K562 (cell line): ENCODE data around the gene ZNF490. TPM values are rescaled to one million over a fixed set of nuclear protein-coding genes. Genes with fewer than 3 reads are reported as not detected.
A peak's percentile ranks its signal among the peaks of the same experiment; 100 is the strongest.

Source experiments
- BCOR ChIP-seq: fragments of 450-650 bp; IDR thresholded peaks from 2 replicates; pipeline ENCODE4 v1.6.1; 2016
- BRF1 ChIP-seq: IDR thresholded peaks from 3 replicates; pipeline ENCODE4 v1.6.1; 2011; ENCODE audit warnings: borderline replicate concordance, mild to moderate bottlenecking; ENCODE audit not compliant: insufficient read length; ENCODE audit errors: extremely low read depth
- CBX1 ChIP-seq: sonication (generic); IDR thresholded peaks from 2 replicates; pipeline ENCODE4 v1.6.1; 2016; ENCODE audit warnings: antibody characterized with exemption, low read depth, mild to moderate bottlenecking
- CC2D1A ChIP-seq: fragments of 450-650 bp; IDR thresholded peaks from 2 replicates; pipeline ENCODE4 v1.6.1; 2017; ENCODE audit warnings: mild to moderate bottlenecking
- CCNT2 ChIP-seq: IDR thresholded peaks from 2 replicates; pipeline ENCODE4 v1.6.1; 2011; ENCODE audit warnings: borderline replicate concordance, low read depth, mild to moderate bottlenecking, moderate library complexity, mixed read lengths, low read length; ENCODE audit not compliant: insufficient read length; ENCODE audit errors: extremely low read depth
- DACH1 ChIP-seq: fragments of 450-650 bp; IDR thresholded peaks from 2 replicates; pipeline ENCODE4 v1.6.1; 2018; ENCODE audit not compliant: partially characterized antibody
- FOXP1 ChIP-seq: sonication (generic); formaldehyde crosslinking; IDR thresholded peaks from 2 replicates; pipeline ENCODE4 v1.8.0; 2022; ENCODE audit warnings: mild to moderate bottlenecking, missing genetic modification reagents
- ILK ChIP-seq: fragments of 450-650 bp; IDR thresholded peaks from 2 replicates; pipeline ENCODE4 v1.6.1; 2016; ENCODE audit warnings: missing genetic modification characterization, low read depth, mild to moderate bottlenecking, missing compliant biosample characterization, moderate library complexity, borderline replicate concordance
- LEF1 ChIP-seq: fragments of 450-650 bp; IDR thresholded peaks from 2 replicates; pipeline ENCODE4 v1.6.1; 2016; ENCODE audit warnings: mild to moderate bottlenecking
- MAFF ChIP-seq: IDR thresholded peaks from 2 replicates; pipeline ENCODE4 v1.6.1; 2012; ENCODE audit warnings: low read length, improper control_type of control experiment
- MAZ ChIP-seq, 2 experiments: fragments of 450-650 bp in 1 of 2; sonication (generic) in 1 of 2; formaldehyde crosslinking; IDR thresholded peaks in 1 of 2; conservative IDR thresholded peaks in 1 of 2; 2 replicates each; pipeline versions ENCODE4 v1.4.0 to v1.5.0; 2020; ENCODE audit warnings: mild to moderate bottlenecking in 1 of 2, missing genetic modification reagents in 1 of 2
- NRF1 ChIP-seq, 2 experiments: fragments of 450-650 bp; IDR thresholded peaks in 1 of 2; conservative IDR thresholded peaks in 1 of 2; 2 replicates each; pipeline ENCODE4 v1.6.1; 2014; ENCODE audit warnings: mild to moderate bottlenecking in 2 of 2
- POLR2AphosphoS2 ChIP-seq: IDR thresholded peaks from 2 replicates; pipeline ENCODE4 v1.6.1; 2012; ENCODE audit warnings: low read length, improper control_type of control experiment
- PTRF ChIP-seq: fragments of 450-650 bp; IDR thresholded peaks from 2 replicates; pipeline ENCODE4 v1.6.1; 2016; ENCODE audit warnings: mild to moderate bottlenecking, missing genetic modification characterization, missing compliant biosample characterization
- RBM17 ChIP-seq: fragments of 200-400 bp; formaldehyde crosslinking; IDR thresholded peaks from 2 replicates; pipeline ENCODE4 v1.6.1; 2017; ENCODE audit warnings: low read depth, mild to moderate bottlenecking, low read length, borderline replicate concordance
- RNF2 ChIP-seq: sonication (generic); IDR thresholded peaks from 2 replicates; pipeline ENCODE4 v1.6.1; 2016
- ZBTB8A ChIP-seq: fragments of 450-650 bp; IDR thresholded peaks from 2 replicates; pipeline ENCODE4 v1.6.1; 2018; ENCODE audit warnings: mild to moderate bottlenecking, moderate library complexity; ENCODE audit not compliant: partially characterized antibody
- ZC3H8 ChIP-seq: fragments of 450-650 bp; IDR thresholded peaks from 2 replicates; pipeline ENCODE4 v1.6.1; 2017
- ZNF217 ChIP-seq: sonication (generic); formaldehyde crosslinking; IDR thresholded peaks from 2 replicates; pipeline ENCODE4 v1.8.0; 2022; ENCODE audit warnings: mild to moderate bottlenecking, missing genetic modification reagents
- ZNF354B ChIP-seq: fragments of 250-450 bp; sonication (Bioruptor Pico); IDR thresholded peaks from 2 replicates; pipeline ENCODE4 v1.4.0; 2020
- ZZZ3 ChIP-seq: fragments of 450-650 bp; IDR thresholded peaks from 2 replicates; pipeline ENCODE4 v1.6.1; 2016; ENCODE audit warnings: antibody characterized with exemption, mild to moderate bottlenecking, moderate library complexity
- polyA plus RNA-seq, 8 experiments: library from polyadenylated mRNA; depleted of rRNA in 4 of 8; stranded (reverse) in 5 of 8; unstranded in 3 of 8; fragments of >200 nt; fragmentation: Nextera tagmentation in 2 of 8; fragmentation: Illumina TruSeq in 1 of 8; extraction: Ambion mirVana in 2 of 8; extraction: Trizol in 1 of 8; gene quantifications; 2 replicates each; pipeline versions ENCODE4 v1.2.1 to v1.2.3, GENCODE V29; 2011 to 2014; ENCODE audit warnings: inconsistent platforms in 1 of 8, missing spikeins in 1 of 8
- total RNA-seq, 7 experiments: library from RNA; depleted of rRNA in 6 of 7; stranded (reverse); fragments of >200 nt in 6 of 7; fragmentation: Illumina TruSeq in 2 of 7; extraction: Trizol in 2 of 7; gene quantifications; 2 replicates each; pipeline versions ENCODE4 v1.2.1 to v1.2.3, GENCODE V29; 2011 to 2021; ENCODE audit warnings: low replicate concordance in 1 of 7
- TF ChIP-seq, protein P1 (sequence below): conservative IDR thresholded peaks from 2 replicates; pipeline ENCODE4 v1.6.1; 2011; ENCODE audit warnings: low read depth, mild to moderate bottlenecking, low read length; ENCODE audit not compliant: control insufficient read depth
- TF ChIP-seq, protein P2 (sequence below): fragments of 200-800 bp; sonication (Bioruptor generic); IDR thresholded peaks from 2 replicates; pipeline ENCODE4 v1.6.1; 2017; ENCODE audit warnings: missing genetic modification characterization, missing compliant biosample characterization
- TF ChIP-seq, protein P3 (sequence below): sonication (generic); formaldehyde crosslinking; IDR thresholded peaks from 2 replicates; pipeline ENCODE4 v1.9.0; 2022; ENCODE audit warnings: mild to moderate bottlenecking, missing genetic modification reagents
- TF ChIP-seq, protein P4 (sequence below): sonication (generic); formaldehyde crosslinking; IDR thresholded peaks from 2 replicates; pipeline ENCODE4 v1.9.0; 2022; ENCODE audit warnings: mild to moderate bottlenecking, missing genetic modification reagents
- TF ChIP-seq, protein P5 (sequence below): IDR thresholded peaks from 2 replicates; pipeline ENCODE4 v1.6.1; 2016; ENCODE audit warnings: missing genetic modification characterization, missing compliant biosample characterization

Gene ZNF490
- total and polyA plus RNA-seq, 9 of the 15 experiments (the other 6 are each of a cell fraction or from before 2014, with no cell fraction given), result 0.90 to 8.3 (median 4.4) TPM

DNA sequence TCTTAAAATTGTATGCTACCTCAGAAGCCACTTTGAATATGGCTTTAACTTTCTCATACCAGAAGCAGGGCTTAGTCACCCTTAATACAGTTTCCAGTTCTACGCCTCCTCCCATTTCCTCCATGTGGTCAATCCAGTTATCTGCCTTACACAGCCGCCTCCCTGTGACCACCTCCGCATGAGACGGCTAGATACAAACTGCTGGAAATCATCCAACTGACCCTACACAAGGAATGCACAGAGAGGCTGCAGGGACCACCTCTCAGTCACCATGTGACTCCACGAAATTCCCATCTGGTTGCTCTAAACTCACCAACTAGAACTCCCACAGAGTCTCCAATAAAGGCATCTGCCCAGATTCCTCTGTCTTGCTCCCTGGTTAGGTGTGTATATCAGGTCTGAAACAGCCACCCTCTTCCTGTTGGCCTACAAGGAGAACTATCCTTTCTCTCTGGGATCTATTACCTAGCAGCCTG is 66.2 kb downstream of the ZNF490 start (continued):
- TF ChIP-seq ILK (no peak), BCOR (peak; percentile 34; the same call in 1 of the 2 replicates), PTRF (tag) (no peak), POLR2AphosphoS2 (no peak), MAZ (CRISPR knock-in tag; conservative IDR thresholded peaks at IDR 0.05 in 1 of 2, IDR thresholded peaks at IDR 0.05 in 1 of 2) (peak in 1 of 2 experiments; percentile 44; a peak in 3 of 4 replicates), CC2D1A (peak; percentile 92), MAFF (peak; percentile 65), RNF2 (peak; percentile 90), NRF1 (conservative IDR thresholded peaks at IDR 0.05 in 1 of 2, IDR thresholded peaks at IDR 0.05 in 1 of 2) (peak; percentile 12 to 15; a peak in 1 of 4 replicates), RBM17 (no peak), ZBTB8A (no peak), DACH1 (peak; percentile 22), LEF1 (peak; percentile 92), ZNF217 (CRISPR knock-in tag) (no peak), ZNF354B (CRISPR knock-in tag) (no peak), CCNT2 (peak; percentile 88), ZZZ3 (no peak), BRF1 (no peak), ZC3H8 (no peak), FOXP1 (CRISPR knock-in tag) (0 out of 2 replicates have a peak, but pooled peaks have one; percentile 25), CBX1 (peak; percentile 4; the same call in 1 of the 2 replicates)
- TF ChIP-seq, protein P1, sequence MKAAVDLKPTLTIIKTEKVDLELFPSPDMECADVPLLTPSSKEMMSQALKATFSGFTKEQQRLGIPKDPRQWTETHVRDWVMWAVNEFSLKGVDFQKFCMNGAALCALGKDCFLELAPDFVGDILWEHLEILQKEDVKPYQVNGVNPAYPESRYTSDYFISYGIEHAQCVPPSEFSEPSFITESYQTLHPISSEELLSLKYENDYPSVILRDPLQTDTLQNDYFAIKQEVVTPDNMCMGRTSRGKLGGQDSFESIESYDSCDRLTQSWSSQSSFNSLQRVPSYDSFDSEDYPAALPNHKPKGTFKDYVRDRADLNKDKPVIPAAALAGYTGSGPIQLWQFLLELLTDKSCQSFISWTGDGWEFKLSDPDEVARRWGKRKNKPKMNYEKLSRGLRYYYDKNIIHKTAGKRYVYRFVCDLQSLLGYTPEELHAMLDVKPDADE, result no peak; the same call in 1 of the 2 replicates
- TF ChIP-seq, protein P2, sequence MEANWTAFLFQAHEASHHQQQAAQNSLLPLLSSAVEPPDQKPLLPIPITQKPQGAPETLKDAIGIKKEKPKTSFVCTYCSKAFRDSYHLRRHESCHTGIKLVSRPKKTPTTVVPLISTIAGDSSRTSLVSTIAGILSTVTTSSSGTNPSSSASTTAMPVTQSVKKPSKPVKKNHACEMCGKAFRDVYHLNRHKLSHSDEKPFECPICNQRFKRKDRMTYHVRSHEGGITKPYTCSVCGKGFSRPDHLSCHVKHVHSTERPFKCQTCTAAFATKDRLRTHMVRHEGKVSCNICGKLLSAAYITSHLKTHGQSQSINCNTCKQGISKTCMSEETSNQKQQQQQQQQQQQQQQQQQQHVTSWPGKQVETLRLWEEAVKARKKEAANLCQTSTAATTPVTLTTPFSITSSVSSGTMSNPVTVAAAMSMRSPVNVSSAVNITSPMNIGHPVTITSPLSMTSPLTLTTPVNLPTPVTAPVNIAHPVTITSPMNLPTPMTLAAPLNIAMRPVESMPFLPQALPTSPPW (CRISPR knock-in tag), result peak; percentile 76
- TF ChIP-seq, protein P3, sequence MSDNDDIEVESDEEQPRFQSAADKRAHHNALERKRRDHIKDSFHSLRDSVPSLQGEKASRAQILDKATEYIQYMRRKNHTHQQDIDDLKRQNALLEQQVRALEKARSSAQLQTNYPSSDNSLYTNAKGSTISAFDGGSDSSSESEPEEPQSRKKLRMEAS, result peak; percentile 76
- TF ChIP-seq, protein P4, sequence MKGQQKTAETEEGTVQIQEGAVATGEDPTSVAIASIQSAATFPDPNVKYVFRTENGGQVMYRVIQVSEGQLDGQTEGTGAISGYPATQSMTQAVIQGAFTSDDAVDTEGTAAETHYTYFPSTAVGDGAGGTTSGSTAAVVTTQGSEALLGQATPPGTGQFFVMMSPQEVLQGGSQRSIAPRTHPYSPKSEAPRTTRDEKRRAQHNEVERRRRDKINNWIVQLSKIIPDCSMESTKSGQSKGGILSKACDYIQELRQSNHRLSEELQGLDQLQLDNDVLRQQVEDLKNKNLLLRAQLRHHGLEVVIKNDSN (CRISPR knock-in tag), result peak; percentile 73
- TF ChIP-seq, protein P5, sequence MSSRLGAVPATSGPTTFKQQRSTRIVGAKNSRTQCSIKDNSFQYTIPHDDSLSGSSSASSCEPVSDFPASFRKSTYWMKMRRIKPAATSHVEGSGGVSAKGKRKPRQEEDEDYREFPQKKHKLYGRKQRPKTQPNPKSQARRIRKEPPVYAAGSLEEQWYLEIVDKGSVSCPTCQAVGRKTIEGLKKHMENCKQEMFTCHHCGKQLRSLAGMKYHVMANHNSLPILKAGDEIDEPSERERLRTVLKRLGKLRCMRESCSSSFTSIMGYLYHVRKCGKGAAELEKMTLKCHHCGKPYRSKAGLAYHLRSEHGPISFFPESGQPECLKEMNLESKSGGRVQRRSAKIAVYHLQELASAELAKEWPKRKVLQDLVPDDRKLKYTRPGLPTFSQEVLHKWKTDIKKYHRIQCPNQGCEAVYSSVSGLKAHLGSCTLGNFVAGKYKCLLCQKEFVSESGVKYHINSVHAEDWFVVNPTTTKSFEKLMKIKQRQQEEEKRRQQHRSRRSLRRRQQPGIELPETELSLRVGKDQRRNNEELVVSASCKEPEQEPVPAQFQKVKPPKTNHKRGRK (tag), result no peak
